ENCODE results near the gene IFIT2. TPM values are rescaled to one million over a fixed set of nuclear protein-coding genes. Genes with fewer than 3 reads are reported as not detected.

Gene IFIT2
- total RNA-seq, 1 donor, result 9.0 TPM

- Histone ChIP-seq H3K9me3 (ENCODE audit: low read depth, low read length) (no peaks in the 10 kb centered on the region), H3K27ac (ENCODE audit: low read depth, low read length) (peak overlapping the region; percentile 99), H3K36me3 (ENCODE audit: insufficient read depth, low read length) (no peaks in the 10 kb centered on the region), H2AFZ (ENCODE audit: low read length) (peak overlapping the region; percentile 76), H3K79me2 (ENCODE audit: insufficient read depth, low read length) (no peaks in the 10 kb centered on the region), H3K4me3 (ENCODE audit: insufficient read depth, low read length) (peak overlapping the region; percentile 55), H4K20me1 (ENCODE audit: insufficient read depth, low read length) (no peaks in the 10 kb centered on the region), H3K4me2 (ENCODE audit: insufficient read depth, low read length) (peak overlapping the region; percentile 80), H3K27me3 (ENCODE audit: insufficient read depth, low read length) (no peaks in the 10 kb centered on the region), H3K4me1 (ENCODE audit: insufficient read depth, low read length) (peaks cover 64% of the 10 kb centered on the region)
- DNase-seq (ENCODE audit: insufficient read length, low spot score, missing footprints), result no peak
- TF ChIP-seq CTCF (IDR thresholded peaks at IDR 0.05; ENCODE audit: extremely low read depth, low read depth, low read length), result no peak
Measured at GRCh38 chr10:89351412-89351779, 49.5 kb downstream of the IFIT2 start.

- Histone ChIP-seq H3K27ac (ENCODE audit: low read depth, low read length) (peak overlapping the region; percentile 99), H3K27me3 (ENCODE audit: insufficient read depth, low read length) (no peaks in the 10 kb centered on the region), H3K4me1 (ENCODE audit: insufficient read depth, low read length) (peaks cover 64% of the 10 kb centered on the region), H4K20me1 (ENCODE audit: insufficient read depth, low read length) (no peaks in the 10 kb centered on the region), H3K9me3 (ENCODE audit: low read depth, low read length) (no peaks in the 10 kb centered on the region), H3K79me2 (ENCODE audit: insufficient read depth, low read length) (no peaks in the 10 kb centered on the region), H3K4me3 (ENCODE audit: insufficient read depth, low read length) (peak overlapping the region; percentile 55), H3K36me3 (ENCODE audit: insufficient read depth, low read length) (no peaks in the 10 kb centered on the region), H2AFZ (ENCODE audit: low read length) (peak overlapping the region; percentile 76), H3K4me2 (ENCODE audit: insufficient read depth, low read length) (peak overlapping the region; percentile 80)
- no peak for TF ChIP-seq CTCF (IDR thresholded peaks at IDR 0.05; ENCODE audit: extremely low read depth, low read depth, low read length)
- DNase-seq (ENCODE audit: insufficient read length, low spot score, missing footprints), result no peak
Measured at GRCh38 chr10:89351780-89352597, 50.1 kb downstream of the IFIT2 start.

- no peak overlapping the region for H3K4me3 ChIP-seq (ENCODE audit: insufficient read depth, low read length)
- peak overlapping the region; percentile 65 for H2AFZ ChIP-seq (ENCODE audit: low read length)
Measured at GRCh38 chr10:89352802-89353201, 51.0 kb downstream of the IFIT2 start.

More at GRCh38 chr10:89352802-89353201, 51.0 kb downstream of the IFIT2 start:
- Histone ChIP-seq H3K79me2 (ENCODE audit: insufficient read depth, low read length) (no peaks in the 10 kb centered on the region), H3K9me3 (ENCODE audit: low read depth, low read length) (no peaks in the 10 kb centered on the region), H3K4me1 (ENCODE audit: insufficient read depth, low read length) (peaks cover 63% of the 10 kb centered on the region), H4K20me1 (ENCODE audit: insufficient read depth, low read length) (no peaks in the 10 kb centered on the region), H3K27me3 (ENCODE audit: insufficient read depth, low read length) (no peaks in the 10 kb centered on the region), H3K4me2 (ENCODE audit: insufficient read depth, low read length) (peak overlapping the region; percentile 80), H3K36me3 (ENCODE audit: insufficient read depth, low read length) (no peaks in the 10 kb centered on the region), H3K27ac (ENCODE audit: low read depth, low read length) (peak overlapping the region; percentile 99)
- no peak for TF ChIP-seq CTCF (IDR thresholded peaks at IDR 0.05; ENCODE audit: extremely low read depth, low read depth, low read length)
- no peak for DNase-seq (ENCODE audit: insufficient read length, low spot score, missing footprints)
